GM11168 (cell line): ENCODE data around the gene KRTAP1-4.
"Not testable (repeated sequence)": the region's sequence is repeated elsewhere in the genome, so short reads cannot be mapped to it uniquely, and the experiment has no call there.

Experiments
- in situ Hi-C: fragments of 300-500 bp; cut with MboI; formaldehyde crosslinking; loops from one replicate; pipeline ENCODE4 v1.12.0; 2022; ENCODE audit warnings: low sequenced_read_pairs; ENCODE audit not compliant: unreplicated experiment

Gene KRTAP1-4

DNA sequence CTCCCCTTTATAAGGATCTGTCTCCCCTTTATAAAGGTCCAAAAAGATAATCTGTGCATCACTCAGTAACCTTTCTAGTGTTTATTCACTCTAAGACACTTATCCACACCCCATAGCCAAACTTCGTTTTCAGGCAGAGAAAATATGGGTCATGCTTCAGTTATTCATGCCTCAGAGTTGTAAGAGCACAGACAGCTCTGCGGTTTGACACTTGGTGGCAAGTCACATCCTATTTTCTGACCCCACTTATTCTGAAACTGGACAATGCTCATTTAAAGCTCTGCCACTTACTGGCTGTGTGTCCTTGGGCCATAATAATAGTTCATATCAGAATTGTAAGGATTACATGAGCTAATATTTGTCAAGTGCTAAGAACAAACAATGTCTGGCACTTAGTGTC, 19.1 kb upstream of the KRTAP1-4 start:
- in situ Hi-C loops = no loop called here

GRCh38 chr17:41048441-41048840, 18.4 kb upstream of the KRTAP1-4 start:
- in situ Hi-C loops = no loop called here

DNA sequence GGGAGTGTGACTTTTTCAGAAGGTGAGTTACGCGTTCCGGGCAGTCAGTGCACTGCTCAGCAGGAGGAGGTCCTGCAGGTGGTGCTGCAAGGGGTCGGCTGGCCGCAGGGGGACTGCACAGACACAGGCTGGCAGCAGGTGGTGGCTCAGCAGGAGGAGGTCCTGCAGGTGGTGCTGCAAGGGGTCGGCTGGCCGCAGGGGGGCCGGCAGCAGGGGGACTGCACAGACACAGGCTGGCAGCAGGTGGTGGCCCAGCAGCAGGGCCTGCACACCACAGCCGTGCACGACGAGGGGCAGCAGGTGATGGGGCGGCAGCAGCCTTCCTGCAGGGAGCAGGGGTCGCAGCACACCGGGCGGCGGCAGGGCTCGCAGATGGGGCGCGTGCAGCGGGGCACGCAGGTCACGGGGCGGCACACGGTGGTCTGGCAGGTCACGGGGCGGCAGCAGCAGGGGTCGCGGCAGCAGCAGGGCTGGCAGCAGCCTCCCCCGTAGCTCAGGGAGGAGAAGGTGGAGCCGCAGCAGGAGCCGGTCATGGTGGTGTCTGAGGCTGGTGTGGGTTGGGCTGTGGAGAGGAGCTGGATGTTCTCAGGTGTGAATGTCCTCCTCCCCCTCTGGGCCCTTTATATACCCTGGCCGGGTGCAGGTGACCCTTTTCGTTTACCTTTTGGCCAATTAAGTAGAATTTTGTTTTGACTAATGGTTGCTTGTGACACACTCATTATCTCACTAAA, 16.9 kb upstream of the KRTAP1-4 start, which contains the start of gene KRTAP2-1:
Gene KRTAP2-1 (minus strand): TSS at position 582 of the 731 bp plus-strand sequence. CDS start 49 bp downstream, at position 533.
- in situ Hi-C loops = not testable (repeated sequence)

GRCh38 chr17:41042953-41043352, 13.0 kb upstream of the KRTAP1-4 start:
- in situ Hi-C loops = no loop called here

DNA sequence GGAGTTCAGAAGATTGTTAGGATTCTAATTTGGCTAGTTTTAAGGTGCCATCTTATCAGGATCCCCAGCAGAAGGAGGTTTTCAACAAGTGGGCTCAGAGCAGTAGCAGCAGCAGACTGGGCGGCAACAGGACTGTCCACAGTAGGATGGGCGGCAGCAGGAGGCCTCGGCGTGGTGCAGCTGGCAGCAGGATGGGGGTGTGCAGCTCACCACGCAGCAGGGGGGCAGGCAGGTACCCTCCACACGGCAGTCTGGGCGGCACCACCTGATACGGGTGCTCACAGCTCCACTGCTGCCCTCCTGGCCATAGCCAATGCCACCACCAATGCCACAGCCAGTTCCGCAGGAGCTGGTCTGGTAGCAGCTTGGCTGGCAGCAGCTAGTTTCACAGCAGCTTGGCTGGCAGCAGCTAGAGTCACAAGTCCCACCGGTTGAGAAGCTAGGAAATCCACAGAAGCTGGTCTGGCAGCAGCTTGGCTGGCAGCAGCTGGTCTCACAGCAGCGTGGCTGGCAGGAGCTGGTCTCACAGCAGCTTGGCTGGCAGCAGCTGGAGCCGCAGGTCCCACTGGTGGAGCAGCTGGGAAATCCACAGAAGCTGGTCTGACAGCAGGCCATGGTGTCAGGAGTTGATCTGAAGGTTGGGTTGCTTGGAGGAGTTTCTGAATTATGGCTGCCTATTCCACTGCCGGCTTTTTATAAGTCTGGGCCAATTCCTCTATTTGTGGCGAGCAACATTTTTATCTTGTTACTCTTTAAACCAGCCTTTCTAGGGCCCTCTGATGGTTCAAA, 11.0 kb upstream of the KRTAP1-4 start, which contains the start of gene KRTAP1-1:
Gene KRTAP1-1 (minus strand): TSS at position 668 of the 789 bp plus-strand sequence. CDS start 53 bp downstream, at position 615.
- in situ Hi-C loops = not testable (repeated sequence)

- in situ Hi-C loops = no loop called here
Observed at GRCh38 chr17:41037853-41038350, 7.9 kb upstream of the KRTAP1-4 start.

DNA sequence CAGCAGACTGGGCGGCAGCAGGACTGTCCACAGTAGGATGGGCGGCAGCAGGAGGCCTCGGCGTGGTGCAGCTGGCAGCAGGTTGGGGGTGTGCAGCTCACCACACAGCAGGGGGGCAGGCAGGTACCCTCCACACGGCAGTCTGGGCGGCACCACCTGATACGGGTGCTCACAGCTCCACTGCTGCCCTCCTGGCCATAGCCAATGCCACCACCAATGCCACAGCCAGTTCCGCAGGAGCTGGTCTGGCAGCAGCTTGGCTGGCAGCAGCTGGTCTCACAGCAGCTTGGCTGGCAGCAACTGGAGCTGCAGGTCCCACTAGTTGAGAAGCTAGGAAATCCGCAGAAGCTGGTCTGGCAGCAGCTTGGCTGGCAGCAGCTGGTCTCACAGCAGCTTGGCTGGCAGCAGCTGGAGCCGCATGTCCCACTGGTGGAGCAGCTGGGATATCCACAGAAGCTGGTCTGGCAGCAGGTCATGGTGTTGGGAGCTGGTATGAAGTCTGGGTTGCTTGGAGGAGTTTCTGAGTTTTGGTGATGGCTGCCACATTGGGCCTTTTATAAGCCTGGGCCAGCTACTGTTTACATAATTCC, 4.4 kb upstream of the KRTAP1-4 start, which contains the start of gene KRTAP1-3:
Gene KRTAP1-3 (minus strand): TSS at position 529 of the 590 bp plus-strand sequence. CDS start 53 bp downstream, at position 476.
- in situ Hi-C loops = not testable (repeated sequence)

- in situ Hi-C loops = no loop called here
Observed at GRCh38 chr17:41026715-41027471, 3.1 kb downstream of the KRTAP1-4 start, which contains the start of gene KRTAP1-5. TSS of gene KRTAP1-5 (minus strand) at chr17:41027208. CDS start at chr17:41027155, 53 bp downstream.

DNA sequence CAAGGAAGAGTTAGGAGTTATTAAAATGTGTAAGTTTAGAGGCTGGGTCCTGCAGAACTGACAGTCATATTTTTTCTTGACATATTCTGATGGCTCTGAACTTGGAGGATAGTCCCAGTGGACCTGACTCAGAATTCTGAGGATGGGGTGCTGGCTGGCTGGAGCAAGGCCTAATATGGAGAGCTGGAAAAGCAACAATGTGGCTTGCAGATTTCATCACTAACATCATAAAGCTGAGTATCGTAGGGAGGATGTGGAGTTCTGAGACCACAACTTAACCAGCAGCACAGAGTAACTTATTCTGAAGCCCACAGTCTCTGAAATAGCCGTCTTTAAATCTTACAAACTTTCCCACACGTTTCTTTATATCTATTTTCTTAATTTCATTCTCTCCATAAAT, 5.3 kb downstream of the KRTAP1-4 start:
- in situ Hi-C loops = no loop called here

DNA sequence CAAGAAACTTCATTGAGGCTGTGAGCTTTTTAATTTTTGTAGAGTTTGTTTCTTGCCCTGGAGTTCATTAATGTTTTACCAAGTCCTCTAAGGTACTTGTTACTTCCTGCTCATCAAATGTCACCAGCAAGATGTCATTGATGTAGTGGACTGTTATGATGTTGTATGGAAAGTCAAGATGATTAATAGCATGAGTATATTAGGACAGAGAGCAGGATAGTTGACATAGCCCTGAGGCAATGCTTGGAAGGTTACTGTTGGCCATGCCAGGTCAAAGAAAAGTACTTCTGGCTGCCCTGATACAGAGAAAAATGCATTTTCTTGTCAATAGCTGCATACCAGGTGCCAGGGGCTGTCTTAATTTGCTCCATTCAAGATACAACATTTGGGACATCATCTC, 9.7 kb downstream of the KRTAP1-4 start:
- in situ Hi-C loops = no loop called here

DNA sequence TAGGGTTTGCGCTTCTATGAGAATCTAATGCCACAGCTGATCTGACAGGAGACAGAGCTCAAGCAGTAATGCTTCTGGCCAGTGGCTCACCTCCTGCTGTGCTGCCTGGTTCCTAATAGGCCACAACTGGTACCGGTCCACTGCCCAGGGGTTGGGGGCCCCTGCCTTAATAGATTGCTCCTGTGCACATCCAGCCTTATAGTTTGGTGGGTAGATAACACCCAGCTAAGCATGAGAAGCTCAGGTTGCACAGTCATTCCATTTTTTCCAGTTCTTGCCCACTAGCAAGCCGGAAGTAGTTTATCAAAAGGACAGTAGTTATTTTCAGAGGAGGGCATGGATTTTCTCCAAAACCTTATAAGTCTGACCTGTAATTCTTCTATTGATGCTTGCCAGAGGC, 10.6 kb downstream of the KRTAP1-4 start:
- in situ Hi-C loops = no loop called here

- in situ Hi-C loops = no loop called here
Observed at GRCh38 chr17:41018541-41018940, 11.5 kb downstream of the KRTAP1-4 start.

DNA sequence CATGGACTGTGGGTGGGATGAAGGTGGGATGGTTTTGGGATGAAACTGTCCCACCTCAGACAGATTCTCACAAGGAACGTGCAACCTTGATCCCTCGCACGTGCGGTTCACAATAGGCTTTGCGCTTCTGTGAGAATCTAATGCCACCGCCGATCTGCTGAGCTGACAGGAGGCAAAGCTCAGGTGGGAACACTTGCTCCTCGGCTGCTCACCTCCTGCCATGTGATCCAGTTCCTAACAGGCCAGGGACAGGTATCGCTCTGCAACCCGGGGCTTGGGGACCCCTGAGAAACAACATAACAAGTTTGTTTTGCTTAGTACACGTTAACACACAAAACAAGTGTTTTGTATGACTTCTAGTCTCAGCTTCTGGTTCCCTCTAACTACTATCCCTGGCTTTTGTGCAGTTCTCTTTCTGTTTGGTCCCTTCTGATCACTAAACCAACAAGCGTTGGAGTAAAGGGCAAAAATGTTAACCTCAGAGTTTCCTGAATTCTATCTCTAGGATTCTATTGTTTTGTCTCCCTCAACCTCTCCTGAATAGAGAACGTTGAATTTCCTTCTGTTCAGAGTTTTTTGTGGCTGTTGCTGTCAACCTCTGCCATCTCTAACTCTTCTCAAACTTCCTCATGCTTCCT, 13.3 kb downstream of the KRTAP1-4 start:
- in situ Hi-C loops = no loop called here

GRCh38 chr17:41015454-41015853, 14.5 kb downstream of the KRTAP1-4 start:
- in situ Hi-C loops = no loop called here

DNA sequence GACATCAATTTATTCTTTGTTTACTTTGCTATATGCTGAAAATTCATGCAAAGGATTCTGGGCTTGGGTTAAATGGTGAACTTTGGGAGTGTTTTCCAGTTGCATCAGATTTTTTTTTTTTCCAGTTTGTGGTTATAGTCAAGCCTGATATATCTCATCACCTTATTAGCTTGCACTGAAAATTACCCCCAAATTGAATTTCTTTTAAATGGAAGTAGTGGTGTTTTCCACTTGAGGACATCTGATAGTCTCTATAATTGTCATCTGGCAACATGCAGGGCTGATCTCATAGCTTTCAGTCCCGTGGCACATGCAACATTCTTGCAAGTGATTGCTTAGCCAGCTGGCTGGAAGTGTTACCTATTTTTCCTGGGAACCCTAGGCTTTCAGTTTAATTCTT, 16.4 kb downstream of the KRTAP1-4 start:
- in situ Hi-C loops = no loop called here

DNA sequence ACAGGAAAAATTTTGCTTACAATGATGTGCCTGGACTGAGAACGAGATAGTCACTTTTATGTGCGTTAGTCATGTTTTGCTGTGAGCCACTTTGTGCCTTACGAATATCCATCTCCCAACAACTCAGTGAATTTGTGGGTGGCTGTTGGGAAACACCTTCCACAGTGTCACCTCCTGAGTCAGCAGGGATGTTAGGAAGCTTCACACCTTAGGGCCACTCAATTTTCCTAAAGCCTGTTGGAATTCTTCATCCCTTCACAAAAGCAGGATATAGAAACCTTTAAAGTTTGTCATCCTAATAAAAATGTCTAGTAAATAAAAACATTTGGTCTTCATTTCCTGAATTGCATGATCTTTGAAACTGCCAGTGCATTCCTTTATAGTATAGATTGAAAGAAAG, 16.8 kb downstream of the KRTAP1-4 start:
- in situ Hi-C loops = no loop called here

DNA sequence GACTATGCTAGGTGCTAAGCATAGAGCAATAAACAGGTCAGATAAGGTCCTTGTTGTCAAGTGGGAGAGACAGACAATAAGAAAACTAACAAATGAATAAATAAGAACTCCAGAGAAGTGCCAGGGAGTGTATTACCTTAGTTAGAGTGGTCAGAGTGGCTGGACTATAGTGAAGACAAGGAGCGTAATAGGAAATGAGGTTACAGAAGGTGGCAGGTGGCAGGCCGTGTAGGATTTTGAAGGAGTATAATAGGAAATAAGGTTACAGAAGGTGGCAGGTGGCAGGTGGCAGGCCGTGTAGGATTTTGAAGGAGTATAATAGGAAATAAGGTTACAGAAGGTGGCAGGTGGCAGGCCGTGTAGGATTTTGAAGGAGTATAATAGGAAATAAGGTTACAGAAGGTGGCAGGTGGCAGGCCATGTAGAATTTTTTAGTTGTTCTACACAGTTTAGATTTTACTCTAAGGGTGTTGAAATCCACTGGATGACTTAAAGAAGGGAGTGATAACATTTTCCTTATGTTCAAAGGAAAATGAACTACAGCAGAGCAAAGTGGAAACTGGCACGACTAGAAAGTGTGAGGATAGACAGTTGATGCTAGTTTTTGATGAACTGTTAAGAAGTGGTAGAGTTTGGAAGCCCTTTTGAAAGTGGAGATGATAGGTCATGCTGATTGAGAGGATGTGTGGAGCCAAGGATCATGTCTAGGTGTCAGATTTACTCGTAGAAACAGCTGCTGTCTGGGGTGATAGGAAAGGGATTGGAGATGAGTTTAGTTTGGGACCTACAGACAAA, 17.5 kb downstream of the KRTAP1-4 start:
- in situ Hi-C loops = no loop called here

- in situ Hi-C loops = no loop called here
Observed at GRCh38 chr17:41010441-41010840, 19.6 kb downstream of the KRTAP1-4 start.

- in situ Hi-C loops = no loop called here
Observed at GRCh38 chr17:41009936-41010335, 20.1 kb downstream of the KRTAP1-4 start.
